IPS-18a (cell line): ENCODE results near the gene EEF1A2.

ENCODE experiments used
- H3K27ac ChIP-seq: one replicate; pipeline ENCODE4 v1.5.1; 2013; ENCODE audit warnings: low read length
- H3K27me3 ChIP-seq: one replicate; pipeline ENCODE4 v1.6.1; 2013; ENCODE audit warnings: mild to moderate bottlenecking, low read length; ENCODE audit not compliant: control insufficient read depth, insufficient read depth
- H3K36me3 ChIP-seq: one replicate; pipeline ENCODE4 v1.6.1; 2013; ENCODE audit warnings: low read depth, low read length; ENCODE audit not compliant: control insufficient read depth
- H3K4me1 ChIP-seq: one replicate; pipeline ENCODE4 v1.6.1; 2013; ENCODE audit warnings: low read depth, low read length; ENCODE audit not compliant: control insufficient read depth
- H3K4me3 ChIP-seq: one replicate; pipeline ENCODE4 v1.5.1; 2013; ENCODE audit warnings: low read length
- H3K9ac ChIP-seq: one replicate; pipeline ENCODE4 v1.6.1; 2013; ENCODE audit warnings: mild to moderate bottlenecking, low read length, moderate library complexity
- H3K9me3 ChIP-seq: one replicate; pipeline ENCODE4 v1.6.1; 2013; ENCODE audit warnings: low read depth, low read length; ENCODE audit not compliant: control insufficient read depth

The EEF1A2 gene

DNA sequence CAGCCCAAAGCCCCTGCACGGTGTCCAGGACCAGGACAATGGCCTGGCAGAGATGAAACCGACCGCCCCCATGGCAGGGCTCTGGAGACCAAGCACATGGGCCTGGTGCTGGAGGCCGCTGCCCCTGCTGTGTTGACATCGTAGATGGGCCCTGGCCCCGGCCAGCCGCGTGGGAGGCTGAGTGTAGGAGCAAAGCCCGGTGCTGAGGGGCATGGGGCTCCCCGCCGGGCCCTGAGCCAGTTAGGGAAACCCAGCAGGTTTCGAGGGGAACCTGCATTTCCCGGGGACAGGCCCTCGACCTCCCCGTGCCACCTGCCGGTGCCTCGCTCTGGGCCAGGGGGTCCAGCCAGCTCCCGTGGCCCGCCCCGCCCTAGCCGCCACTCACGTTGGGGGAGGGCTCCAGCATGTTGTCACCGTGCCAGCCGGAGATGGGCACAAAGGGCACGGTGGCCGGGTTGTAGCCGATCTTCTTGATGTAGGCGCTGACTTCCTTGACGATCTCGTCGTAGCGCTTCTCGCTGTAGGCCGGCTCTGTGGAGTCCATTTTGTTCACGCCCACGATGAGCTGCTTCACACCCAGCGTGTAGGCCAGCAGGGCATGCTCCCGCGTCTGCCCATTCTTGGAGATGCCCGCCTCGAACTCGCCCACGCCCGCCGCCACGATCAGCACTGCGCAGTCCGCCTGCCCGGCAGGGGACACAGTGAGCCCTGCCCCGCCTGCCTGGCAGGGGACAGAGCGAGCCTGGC is 4.3 kb downstream of the EEF1A2 start:
- no peak overlapping the region for H3K9ac ChIP-seq
- no peaks in the 10 kb centered on the region for H3K36me3 ChIP-seq
- H3K9me3 ChIP-seq, result no peaks in the 10 kb centered on the region
- H3K27me3 ChIP-seq, result peaks cover 57% of the 10 kb centered on the region
- H3K4me1 ChIP-seq, result no peaks in the 10 kb centered on the region
- no peak overlapping the region for H3K4me3 ChIP-seq
- no peak overlapping the region for H3K27ac ChIP-seq

DNA sequence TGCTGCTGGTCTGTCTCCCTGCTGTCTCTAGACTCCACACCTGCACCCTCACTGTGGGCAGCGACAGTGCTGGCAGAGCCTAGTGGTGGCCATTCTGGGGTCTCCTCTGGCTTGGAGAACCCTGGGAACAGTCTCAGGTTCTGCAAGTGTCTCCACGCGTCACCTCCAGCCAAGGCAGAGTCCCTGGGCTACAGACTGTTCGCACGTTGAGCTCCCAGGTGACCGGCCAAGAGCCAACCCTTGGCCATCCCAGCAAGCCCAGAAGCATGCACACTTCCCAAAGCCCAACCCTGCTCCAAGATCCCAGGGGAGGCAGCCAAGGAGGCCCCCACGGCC is 4.8 kb downstream of the EEF1A2 start:
- Histone ChIP-seq H3K9me3 (no peaks in the 10 kb centered on the region), H3K9ac (no peak overlapping the region), H3K4me1 (no peaks in the 10 kb centered on the region), H3K4me3 (no peak overlapping the region), H3K27me3 (peaks cover 58% of the 10 kb centered on the region), H3K27ac (no peak overlapping the region), H3K36me3 (no peaks in the 10 kb centered on the region)

DNA sequence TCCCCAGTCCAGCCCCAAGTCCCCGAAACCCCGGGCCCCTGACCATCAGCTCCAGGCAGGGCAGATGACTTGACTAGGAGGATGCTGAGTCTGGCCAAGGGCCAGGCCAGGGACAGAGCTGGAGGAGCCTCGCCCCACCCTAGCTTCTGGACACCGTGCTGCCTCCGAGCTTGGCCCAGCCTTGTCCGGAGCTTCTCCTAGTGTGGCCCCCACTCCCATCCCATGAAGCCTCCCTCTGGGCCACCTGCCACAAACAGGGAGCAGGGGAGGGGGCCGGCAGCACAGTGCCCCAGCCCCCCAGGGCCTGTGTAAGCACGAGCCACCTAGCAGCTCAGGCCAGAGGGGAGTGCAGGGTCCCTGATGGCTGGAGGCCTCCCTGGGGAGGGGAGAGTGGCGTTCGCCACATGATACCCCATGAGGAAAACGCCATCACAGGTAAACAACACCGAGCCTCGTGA is 5.3 kb downstream of the EEF1A2 start:
- H3K4me1 ChIP-seq, result no peaks in the 10 kb centered on the region
- H3K4me3 ChIP-seq, result no peak overlapping the region
- H3K9ac ChIP-seq, result no peak overlapping the region
- H3K27ac ChIP-seq, result no peak overlapping the region
- no peaks in the 10 kb centered on the region for H3K9me3 ChIP-seq
- H3K27me3 ChIP-seq, result peaks cover 62% of the 10 kb centered on the region
- no peaks in the 10 kb centered on the region for H3K36me3 ChIP-seq

DNA sequence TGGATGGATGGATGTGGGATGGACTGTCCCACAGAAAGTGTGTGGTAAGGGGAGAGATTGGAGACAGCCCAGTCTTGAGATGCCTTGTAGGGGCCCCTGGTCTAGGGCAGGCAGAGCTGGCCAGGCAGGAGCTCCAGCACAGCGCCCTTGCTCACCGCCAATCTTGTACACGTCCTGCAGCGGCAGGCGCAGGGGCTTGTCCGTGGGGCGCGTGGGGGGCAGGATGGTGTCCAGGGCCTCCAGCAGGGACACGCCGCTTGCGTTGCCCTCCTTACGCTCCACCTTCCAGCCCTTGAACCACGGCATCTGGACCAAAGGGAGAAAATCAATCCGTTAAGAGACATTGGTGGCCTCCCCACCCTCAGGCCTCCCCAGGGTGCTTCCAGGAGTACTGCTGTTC is 5.9 kb downstream of the EEF1A2 start:
- no peaks in the 10 kb centered on the region for H3K4me1 ChIP-seq

DNA sequence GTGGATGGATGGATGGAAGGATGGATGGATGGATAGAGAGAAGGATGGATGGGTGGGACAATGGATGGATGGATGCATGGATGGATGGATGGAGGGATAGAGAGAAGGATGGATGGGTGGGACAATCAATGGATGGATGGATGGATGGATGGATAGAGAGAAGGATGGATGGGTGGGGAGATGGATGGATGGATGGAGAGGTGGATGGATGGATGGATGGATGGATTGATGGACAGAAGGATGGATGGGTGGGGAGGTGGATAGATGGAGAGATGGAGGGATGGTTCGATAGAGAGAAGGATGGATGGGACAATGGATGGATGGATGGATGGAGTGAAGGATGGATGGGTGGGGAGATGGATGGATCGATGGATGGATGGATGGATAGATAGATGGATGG is 6.4 kb downstream of the EEF1A2 start:
- H3K36me3 ChIP-seq, result no peaks in the 10 kb centered on the region
- no peak overlapping the region for H3K27ac ChIP-seq
- H3K4me3 ChIP-seq, result no peak overlapping the region
- H3K9me3 ChIP-seq, result no peaks in the 10 kb centered on the region
- no peaks in the 10 kb centered on the region for H3K4me1 ChIP-seq
- H3K27me3 ChIP-seq, result peaks cover 60% of the 10 kb centered on the region
- H3K9ac ChIP-seq, result no peak overlapping the region

More for the DNA sequence above, 5.9 kb downstream of the EEF1A2 start:
- Histone ChIP-seq H3K4me3 (no peak overlapping the region), H3K9ac (no peak overlapping the region), H3K36me3 (no peaks in the 10 kb centered on the region), H3K9me3 (no peaks in the 10 kb centered on the region), H3K27me3 (peaks cover 60% of the 10 kb centered on the region), H3K27ac (no peak overlapping the region)

DNA sequence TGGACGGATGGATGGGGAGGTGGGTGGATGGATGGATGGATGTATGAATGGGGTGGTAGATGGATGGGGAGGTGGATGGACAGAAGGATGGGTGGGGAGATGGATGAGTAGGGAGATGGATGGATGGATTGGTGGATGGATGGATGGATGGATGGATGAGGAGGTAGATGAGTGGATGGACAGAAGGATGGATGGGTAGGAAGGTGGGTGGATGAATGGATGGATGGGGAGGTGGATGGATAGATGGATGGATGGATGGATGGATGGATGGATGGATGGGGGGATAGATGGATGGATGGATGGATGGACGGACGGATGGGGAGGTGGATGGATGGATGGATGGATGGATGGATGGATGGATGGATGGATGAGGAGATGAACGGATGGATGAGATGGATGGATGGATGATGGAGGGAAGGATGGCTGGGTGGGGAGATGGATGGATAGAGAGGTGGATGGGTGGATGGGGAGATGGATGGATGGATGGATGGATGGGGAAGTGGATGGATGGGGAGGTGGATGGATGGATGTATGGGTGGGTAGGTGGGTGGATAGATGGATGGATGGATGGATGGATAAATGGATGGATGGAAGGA is 7.2 kb downstream of the EEF1A2 start:
- Histone ChIP-seq H3K9me3 (no peaks in the 10 kb centered on the region), H3K36me3 (no peaks in the 10 kb centered on the region), H3K9ac (no peak overlapping the region), H3K27ac (no peak overlapping the region), H3K4me3 (no peak overlapping the region), H3K27me3 (peaks cover 58% of the 10 kb centered on the region), H3K4me1 (no peaks in the 10 kb centered on the region)

DNA sequence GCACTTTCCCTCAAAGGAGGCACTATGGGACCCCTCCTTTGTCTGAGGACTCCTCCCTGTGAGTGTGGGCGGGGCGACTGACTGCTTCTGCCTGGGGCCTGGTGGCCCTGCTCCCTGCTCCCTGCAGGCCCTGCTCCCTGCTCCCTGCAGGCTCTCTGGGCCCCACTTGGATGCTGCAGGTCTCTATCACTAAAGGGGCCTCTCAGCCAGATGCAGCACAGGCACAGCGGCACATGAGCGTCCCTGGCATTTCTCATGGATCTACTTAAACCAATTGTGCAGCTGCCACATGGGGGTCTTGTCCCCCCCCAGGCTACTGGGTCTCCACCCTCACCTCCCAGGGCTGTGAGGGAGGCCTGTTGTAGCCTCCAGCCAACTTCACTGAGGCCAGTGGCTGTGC is 7.8 kb downstream of the EEF1A2 start:
- H3K36me3 ChIP-seq, result no peaks in the 10 kb centered on the region
- no peak overlapping the region for H3K9ac ChIP-seq
- H3K4me1 ChIP-seq, result no peaks in the 10 kb centered on the region
- no peak overlapping the region for H3K4me3 ChIP-seq
- peaks cover 52% of the 10 kb centered on the region for H3K27me3 ChIP-seq
- H3K9me3 ChIP-seq, result no peaks in the 10 kb centered on the region
- no peak overlapping the region for H3K27ac ChIP-seq

DNA sequence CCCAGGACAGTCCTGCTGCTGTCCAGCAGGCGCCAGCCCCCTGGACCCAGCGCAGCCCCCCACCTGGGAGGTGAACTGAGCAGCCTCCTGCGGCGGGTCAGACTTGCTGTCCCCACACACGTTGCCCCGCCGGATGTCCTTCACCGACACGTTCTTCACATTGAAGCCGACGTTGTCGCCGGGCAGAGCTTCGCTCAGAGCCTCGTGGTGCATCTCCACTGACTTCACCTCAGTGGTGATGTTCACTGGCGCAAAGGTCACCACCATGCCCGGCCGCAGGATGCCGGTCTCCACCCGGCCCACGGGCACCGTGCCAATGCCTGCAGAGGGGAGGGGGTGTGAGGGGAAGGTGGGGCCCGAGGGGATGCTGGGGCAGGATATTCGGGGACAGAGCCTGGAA is 8.5 kb downstream of the EEF1A2 start:
- H3K27me3 ChIP-seq, result peaks cover 45% of the 10 kb centered on the region
- H3K4me3 ChIP-seq, result no peak overlapping the region
- H3K36me3 ChIP-seq, result no peaks in the 10 kb centered on the region
- no peaks in the 10 kb centered on the region for H3K4me1 ChIP-seq
- H3K9me3 ChIP-seq, result no peaks in the 10 kb centered on the region
- H3K27ac ChIP-seq, result no peak overlapping the region
- H3K9ac ChIP-seq, result no peak overlapping the region

DNA sequence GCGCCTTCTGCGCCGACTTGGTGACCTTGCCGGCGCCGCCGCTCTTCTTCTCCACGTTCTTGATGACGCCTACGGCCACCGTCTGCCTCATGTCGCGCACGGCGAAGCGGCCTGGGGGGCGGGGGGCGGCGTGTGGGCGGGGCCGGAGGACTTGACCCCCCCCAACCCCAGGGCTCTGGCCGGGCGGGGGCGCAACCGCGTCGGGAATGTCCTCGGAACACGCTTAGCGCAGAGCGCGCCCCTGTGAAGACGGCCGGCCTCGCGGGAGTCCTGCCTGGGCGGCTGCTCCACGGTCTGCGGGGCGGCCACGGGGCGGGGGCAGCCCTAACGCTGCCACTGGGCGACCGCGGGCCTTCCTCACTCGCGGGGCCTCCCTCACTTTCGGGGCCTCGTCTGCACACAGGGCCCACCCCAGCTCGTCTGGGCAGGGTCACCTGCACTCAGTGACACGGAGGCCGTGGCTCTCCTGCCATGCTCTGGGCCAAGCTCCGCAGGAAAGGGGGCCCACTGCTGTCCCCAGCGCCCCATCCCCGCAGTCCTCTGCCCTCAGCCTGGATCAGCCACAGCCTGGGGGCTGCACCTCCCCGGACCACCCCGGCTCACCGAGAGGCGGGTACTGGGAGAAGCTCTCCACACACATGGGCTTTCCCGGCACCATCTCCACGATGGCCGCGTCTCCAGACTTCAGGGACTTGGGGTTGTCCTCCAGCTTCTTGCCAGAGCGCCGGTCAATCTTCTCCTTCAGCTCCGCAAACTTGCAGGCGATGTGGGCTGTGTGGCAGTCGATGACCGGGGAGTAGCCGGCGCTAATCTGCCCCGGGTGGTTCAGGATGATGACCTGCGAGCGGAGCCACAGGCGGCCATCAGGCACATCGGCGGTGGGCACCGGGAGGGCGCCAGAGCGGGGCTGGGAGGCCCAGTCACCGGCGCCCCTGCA is 10.3 kb downstream of the EEF1A2 start:
- Histone ChIP-seq H3K9me3 (no peaks in the 10 kb centered on the region), H3K27ac (no peak overlapping the region), H3K4me3 (peak overlapping the region; percentile 47), H3K27me3 (peaks cover 43% of the 10 kb centered on the region), H3K36me3 (no peaks in the 10 kb centered on the region), H3K9ac (no peak overlapping the region), H3K4me1 (no peaks in the 10 kb centered on the region)

DNA sequence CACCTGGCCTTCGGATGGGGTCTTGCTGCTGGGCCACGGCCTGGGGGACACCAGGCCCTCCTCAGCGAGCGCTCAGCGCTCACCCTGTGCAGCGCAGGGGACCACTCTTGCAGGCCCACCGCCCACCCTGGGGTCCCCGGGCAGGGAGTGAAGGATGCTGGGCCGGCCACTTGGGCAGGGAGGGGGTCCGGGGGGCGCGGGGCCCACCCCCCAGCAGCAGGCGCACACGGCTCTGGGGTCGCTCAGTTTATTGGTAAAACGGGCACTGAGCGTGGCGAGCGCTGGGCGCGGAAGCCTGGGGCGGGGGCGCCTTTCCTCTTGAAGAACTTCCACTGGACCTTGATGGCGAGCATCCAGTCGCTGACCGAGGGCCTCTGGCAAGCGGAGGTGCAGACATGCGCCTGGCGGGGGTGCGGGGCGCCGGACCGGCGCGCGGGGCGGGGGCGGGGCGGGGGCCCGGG is 11.1 kb downstream of the EEF1A2 start:
- no peaks in the 10 kb centered on the region for H3K36me3 ChIP-seq
- no peaks in the 10 kb centered on the region for H3K9me3 ChIP-seq
- H3K27ac ChIP-seq, result no peak overlapping the region
- H3K4me1 ChIP-seq, result no peaks in the 10 kb centered on the region
- H3K4me3 ChIP-seq, result no peak overlapping the region
- peaks cover 43% of the 10 kb centered on the region for H3K27me3 ChIP-seq
- no peak overlapping the region for H3K9ac ChIP-seq

DNA sequence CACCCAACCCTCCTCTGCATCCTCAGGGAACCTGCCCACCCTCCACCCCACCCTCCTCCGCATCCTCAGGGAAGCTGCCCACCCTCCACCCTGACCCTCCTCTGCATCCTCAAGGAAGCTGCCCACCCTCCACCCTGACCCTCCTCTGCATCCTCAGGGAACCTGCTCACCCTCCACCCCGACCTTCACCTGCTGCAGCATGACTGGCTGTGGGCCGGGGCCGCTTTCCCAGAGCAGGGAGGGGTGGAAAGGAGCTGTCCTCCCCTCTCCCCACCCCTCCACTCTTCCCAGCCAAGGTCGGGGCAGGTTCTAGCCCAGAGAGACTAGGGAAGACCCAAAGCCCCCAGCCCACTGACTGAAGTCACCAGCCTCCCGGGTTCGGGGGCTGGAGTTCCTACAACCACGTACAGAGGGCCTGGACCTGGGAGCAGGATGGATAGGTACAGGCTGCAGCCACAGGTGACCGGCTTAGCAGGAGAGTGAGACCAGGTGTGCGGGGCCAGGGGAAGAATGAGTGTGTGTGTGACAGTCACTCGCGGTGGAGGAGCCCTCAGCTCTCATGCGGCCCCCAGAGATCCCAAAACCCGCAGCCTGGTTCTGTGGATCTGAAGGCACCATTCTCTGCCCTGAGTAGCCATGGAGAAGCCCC is 11.6 kb downstream of the EEF1A2 start:
- no peak overlapping the region for H3K9ac ChIP-seq
- H3K36me3 ChIP-seq, result no peaks in the 10 kb centered on the region
- peaks cover 43% of the 10 kb centered on the region for H3K27me3 ChIP-seq
- H3K4me1 ChIP-seq, result no peaks in the 10 kb centered on the region
- no peak overlapping the region for H3K27ac ChIP-seq
- no peak overlapping the region for H3K4me3 ChIP-seq
- H3K9me3 ChIP-seq, result no peaks in the 10 kb centered on the region
